SK-N-SH treated with all-trans-retinoic acid at 6 μM for 48 hours (cell line): ENCODE data around the gene CCDC80.

Experiments
- ARNTL ChIP-seq: fragments of 450-650 bp; formaldehyde crosslinking; IDR thresholded peaks from 2 replicates; pipeline ENCODE4 v1.5.0; 2020; ENCODE audit warnings: low read depth, mild to moderate bottlenecking, moderate library complexity, borderline replicate concordance
- BACH2 ChIP-seq: fragments of 250-450 bp; sonication (Bioruptor Pico); IDR thresholded peaks from 2 replicates; pipeline ENCODE4 v1.9.0; 2021; ENCODE audit warnings: mild to moderate bottlenecking, borderline replicate concordance
- CSDC2 ChIP-seq: fragments of 250-450 bp; sonication (Bioruptor Pico); IDR thresholded peaks from 2 replicates; pipeline ENCODE4 v1.5.0; 2020; ENCODE audit warnings: mild to moderate bottlenecking, moderate library complexity
- ISL1 ChIP-seq: fragments of 250-450 bp; sonication (Bioruptor Pico); IDR thresholded peaks from 2 replicates; pipeline ENCODE4 v2.1.2; 2022; ENCODE audit warnings: mild to moderate bottlenecking, moderate library complexity
- OSR1 ChIP-seq: fragments of 250-450 bp; sonication (Bioruptor Pico); IDR thresholded peaks from 2 replicates; pipeline ENCODE4 v1.8.0; 2022; ENCODE audit warnings: moderate library complexity, mild to moderate bottlenecking, inconsistent platforms
- RARB ChIP-seq: fragments of 250-450 bp; sonication (Bioruptor Pico); IDR thresholded peaks from 2 replicates; pipeline ENCODE4 v1.8.0; 2021; ENCODE audit warnings: mild to moderate bottlenecking, moderate library complexity
- TCF4 ChIP-seq: fragments of 250-450 bp; sonication (Bioruptor Pico); IDR thresholded peaks from 2 replicates; pipeline ENCODE4 v1.8.0; 2021; ENCODE audit warnings: mild to moderate bottlenecking, moderate library complexity, borderline replicate concordance
- TOX ChIP-seq: fragments of 250-450 bp; sonication (Bioruptor Pico); IDR thresholded peaks from 2 replicates; pipeline ENCODE4 v1.8.0; 2021; ENCODE audit warnings: mild to moderate bottlenecking, moderate library complexity, borderline replicate concordance
- ZFP30 ChIP-seq: fragments of 450-650 bp; formaldehyde crosslinking; IDR thresholded peaks from 2 replicates; pipeline ENCODE4 v1.5.0; 2022; ENCODE audit warnings: mild to moderate bottlenecking, moderate library complexity
- ZNF565 ChIP-seq: fragments of 450-650 bp; formaldehyde crosslinking; conservative IDR thresholded peaks from 2 replicates; pipeline ENCODE4 v1.5.0; 2020; ENCODE audit warnings: low read depth, mild to moderate bottlenecking, moderate library complexity
- TF ChIP-seq, protein P1 (sequence below): fragments of 250-450 bp; sonication (Bioruptor Pico); IDR thresholded peaks from 2 replicates; pipeline ENCODE4 v1.5.1; 2020; ENCODE audit warnings: low read depth, mild to moderate bottlenecking, moderate library complexity
- TF ChIP-seq, protein P2 (sequence below): fragments of 250-450 bp; sonication (Bioruptor Pico); IDR thresholded peaks from 2 replicates; pipeline ENCODE4 v1.8.0; 2021; ENCODE audit warnings: low read depth, mild to moderate bottlenecking, moderate library complexity, borderline replicate concordance
- TF ChIP-seq, protein P3 (sequence below): fragments of 250-450 bp; sonication (Bioruptor Pico); IDR thresholded peaks from 2 replicates; pipeline ENCODE4 v1.8.0; 2020; ENCODE audit warnings: mild to moderate bottlenecking, moderate library complexity, borderline replicate concordance

DNA sequence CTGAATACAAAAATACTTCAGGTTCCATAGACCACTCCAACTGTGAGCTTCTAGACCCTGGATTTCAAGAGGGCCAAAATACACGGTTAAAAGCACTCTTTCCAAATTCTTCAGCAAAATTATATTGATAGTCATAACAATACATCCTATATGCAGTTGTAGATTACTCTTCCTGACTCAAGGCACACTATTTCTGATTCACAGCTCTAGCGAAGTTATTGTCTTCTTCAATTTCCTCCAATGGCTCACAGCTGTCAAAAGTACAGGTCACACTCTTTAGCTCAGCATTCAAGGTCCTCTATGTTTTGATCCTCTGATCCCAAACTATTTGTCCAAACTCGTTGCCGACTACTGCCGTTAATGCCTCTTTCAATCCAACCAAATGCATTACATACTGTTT is 13.5 kb upstream of the CCDC80 start:
- TF ChIP-seq, protein P1, sequence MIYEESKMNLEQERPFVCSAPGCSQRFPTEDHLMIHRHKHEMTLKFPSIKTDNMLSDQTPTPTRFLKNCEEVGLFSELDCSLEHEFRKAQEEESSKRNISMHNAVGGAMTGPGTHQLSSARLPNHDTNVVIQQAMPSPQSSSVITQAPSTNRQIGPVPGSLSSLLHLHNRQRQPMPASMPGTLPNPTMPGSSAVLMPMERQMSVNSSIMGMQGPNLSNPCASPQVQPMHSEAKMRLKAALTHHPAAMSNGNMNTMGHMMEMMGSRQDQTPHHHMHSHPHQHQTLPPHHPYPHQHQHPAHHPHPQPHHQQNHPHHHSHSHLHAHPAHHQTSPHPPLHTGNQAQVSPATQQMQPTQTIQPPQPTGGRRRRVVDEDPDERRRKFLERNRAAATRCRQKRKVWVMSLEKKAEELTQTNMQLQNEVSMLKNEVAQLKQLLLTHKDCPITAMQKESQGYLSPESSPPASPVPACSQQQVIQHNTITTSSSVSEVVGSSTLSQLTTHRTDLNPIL (CRISPR knock-in tag) = no peak
- TF ChIP-seq ZFP30 (CRISPR knock-in tag) = no peak
- TF ChIP-seq, protein P2, sequence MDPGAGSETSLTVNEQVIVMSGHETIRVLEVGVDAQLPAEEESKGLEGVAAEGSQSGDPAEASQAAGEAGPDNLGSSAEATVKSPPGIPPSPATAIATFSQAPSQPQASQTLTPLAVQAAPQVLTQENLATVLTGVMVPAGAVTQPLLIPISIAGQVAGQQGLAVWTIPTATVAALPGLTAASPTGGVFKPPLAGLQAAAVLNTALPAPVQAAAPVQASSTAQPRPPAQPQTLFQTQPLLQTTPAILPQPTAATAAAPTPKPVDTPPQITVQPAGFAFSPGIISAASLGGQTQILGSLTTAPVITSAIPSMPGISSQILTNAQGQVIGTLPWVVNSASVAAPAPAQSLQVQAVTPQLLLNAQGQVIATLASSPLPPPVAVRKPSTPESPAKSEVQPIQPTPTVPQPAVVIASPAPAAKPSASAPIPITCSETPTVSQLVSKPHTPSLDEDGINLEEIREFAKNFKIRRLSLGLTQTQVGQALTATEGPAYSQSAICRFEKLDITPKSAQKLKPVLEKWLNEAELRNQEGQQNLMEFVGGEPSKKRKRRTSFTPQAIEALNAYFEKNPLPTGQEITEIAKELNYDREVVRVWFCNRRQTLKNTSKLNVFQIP (CRISPR knock-in tag) = no peak
- TF ChIP-seq RARB (CRISPR knock-in tag) = no peak
- TF ChIP-seq ISL1 = no peak
- no peak for TF ChIP-seq ZNF565 (CRISPR knock-in tag)
- no peak for TF ChIP-seq OSR1 (CRISPR knock-in tag)
- no peak for TF ChIP-seq CSDC2 (CRISPR knock-in tag)
- no peak for TF ChIP-seq TCF4
- TF ChIP-seq BACH2 (CRISPR knock-in tag) = no peak
- no peak for TF ChIP-seq ARNTL (CRISPR knock-in tag)
- no peak for TF ChIP-seq TOX (CRISPR knock-in tag)
- TF ChIP-seq, protein P3, sequence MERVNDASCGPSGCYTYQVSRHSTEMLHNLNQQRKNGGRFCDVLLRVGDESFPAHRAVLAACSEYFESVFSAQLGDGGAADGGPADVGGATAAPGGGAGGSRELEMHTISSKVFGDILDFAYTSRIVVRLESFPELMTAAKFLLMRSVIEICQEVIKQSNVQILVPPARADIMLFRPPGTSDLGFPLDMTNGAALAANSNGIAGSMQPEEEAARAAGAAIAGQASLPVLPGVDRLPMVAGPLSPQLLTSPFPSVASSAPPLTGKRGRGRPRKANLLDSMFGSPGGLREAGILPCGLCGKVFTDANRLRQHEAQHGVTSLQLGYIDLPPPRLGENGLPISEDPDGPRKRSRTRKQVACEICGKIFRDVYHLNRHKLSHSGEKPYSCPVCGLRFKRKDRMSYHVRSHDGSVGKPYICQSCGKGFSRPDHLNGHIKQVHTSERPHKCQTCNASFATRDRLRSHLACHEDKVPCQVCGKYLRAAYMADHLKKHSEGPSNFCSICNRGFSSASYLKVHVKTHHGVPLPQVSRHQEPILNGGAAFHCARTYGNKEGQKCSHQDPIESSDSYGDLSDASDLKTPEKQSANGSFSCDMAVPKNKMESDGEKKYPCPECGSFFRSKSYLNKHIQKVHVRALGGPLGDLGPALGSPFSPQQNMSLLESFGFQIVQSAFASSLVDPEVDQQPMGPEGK (CRISPR knock-in tag) = no peak
